Body of pancreas (tissue), 4 donors: ENCODE results near the gene SOWAHA. TPM values are rescaled to one million over a fixed set of nuclear protein-coding genes. Genes with fewer than 3 reads are reported as not detected.
A peak's percentile ranks its signal among the peaks of the same experiment; 100 is the strongest.
"Not testable (repeated sequence)": the region's sequence is repeated elsewhere in the genome, so short reads cannot be mapped to it uniquely, and the experiment has no call there.

ENCODE experiments used
- ATAC-seq: fragments of 150-250 bp; one replicate; pipeline ENCODE4 v1.9.1; 2016
- DNase-seq, 4 donors: peaks; one replicate each; pipeline ENCODE4 v3.0.0-alpha.2; 2019
- H3K27ac ChIP-seq, 4 donors: fragments of 200-600 bp; sonication (generic); 1 replicate in 3 of 4; 2 replicates in 1 of 4; pipeline versions ENCODE4 v1.5.1 to v1.6.1; 2016 to 2019; ENCODE audit warnings: mild to moderate bottlenecking in 1 of 4, mixed read lengths in 1 of 4, moderate library complexity in 1 of 4
- H3K27me3 ChIP-seq, 2 donors: fragments of 200-600 bp; sonication (generic); one replicate each; pipeline ENCODE4 v1.6.0; 2016; ENCODE audit warnings: mild to moderate bottlenecking in 1 of 2
- H3K36me3 ChIP-seq, 2 donors: fragments of 200-600 bp; sonication (generic); replicated peaks in 1 of 2; 2 replicates each; pipeline ENCODE4 v1.5.1; 2016; ENCODE audit warnings: low read depth in 2 of 2; ENCODE audit not compliant: insufficient read depth in 1 of 2
- H3K4me1 ChIP-seq: fragments of 200-600 bp; sonication (generic); one replicate; pipeline ENCODE4 v1.6.0; 2016
- H3K4me3 ChIP-seq, 2 donors: fragments of 200-600 bp; sonication (generic); 1 replicate in 1 of 2; 2 replicates in 1 of 2; pipeline ENCODE4 v1.5.1; 2016 to 2019
- H3K9me3 ChIP-seq, 3 donors: fragments of 200-600 bp; sonication (generic); 1 replicate in 2 of 3; 2 replicates in 1 of 3; pipeline ENCODE4 v1.5.1; 2016
- POLR2A ChIP-seq, 3 donors: fragments of 450-650 bp; IDR thresholded peaks; one replicate each; pipeline ENCODE4 v1.6.1; 2016; ENCODE audit warnings: antibody characterized with exemption in 3 of 3, mild to moderate bottlenecking in 2 of 3
- WGBS, 2 donors: methylation state at CpG; one replicate each; pipeline ENCODE4 v1.1.5; 2017; 5-methylcytosine and 5-hydroxymethylcytosine counted together
- intact Hi-C: fragments of 100-400 bp; cut with DNase I; formaldehyde crosslinking; loops from one replicate; pipeline ENCODE4 v1.15.1; 2023
- total RNA-seq, 2 donors: library from RNA; depleted of rRNA; stranded (reverse); fragments of >200 nt; gene quantifications; one replicate each; pipeline ENCODE4 v1.1.0, GENCODE V29; 2016
- TF ChIP-seq, protein P1 (sequence below), 7 experiments: fragments of 450-650 bp in 4 of 7; fragments of 200-600 bp in 3 of 7; sonication (generic) in 3 of 7; IDR thresholded peaks; one replicate each; pipeline ENCODE4 v1.5.1; 2016 to 2019; ENCODE audit warnings: antibody characterized with exemption in 7 of 7

Gene SOWAHA
- total RNA-seq, 2 donors from 2014 or later, result 7.3 to 9.6 TPM

DNA sequence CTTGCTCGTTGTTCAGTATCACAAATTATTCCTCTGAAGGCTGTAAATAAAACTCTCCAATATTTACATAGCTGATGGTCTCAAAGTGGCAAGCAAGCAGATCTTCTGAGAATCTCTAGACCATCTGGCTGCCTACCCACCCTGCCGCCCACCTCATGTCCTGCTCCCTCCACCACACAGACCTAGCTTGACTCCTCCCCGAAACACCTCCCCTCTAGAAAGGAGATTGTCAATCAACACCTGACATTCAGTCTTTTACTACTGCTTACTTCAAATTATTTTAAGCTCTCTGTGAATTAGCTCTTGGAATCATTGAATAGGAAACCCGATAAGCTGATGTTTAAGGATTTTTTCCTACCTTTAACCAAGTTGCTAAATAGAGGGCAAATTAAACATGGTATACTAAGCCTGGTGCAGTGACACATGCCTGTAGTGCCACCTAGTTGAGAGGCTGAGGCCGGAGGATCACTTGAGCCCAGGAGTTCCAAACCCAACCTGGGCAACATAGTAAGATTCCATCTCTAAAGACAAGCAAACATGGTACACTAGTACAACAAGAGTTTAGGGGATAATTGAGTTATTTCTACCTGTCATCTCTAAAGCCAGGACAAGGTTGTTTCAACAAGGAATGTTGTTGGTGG lies 10.9 kb upstream of the SOWAHA start:
- H3K9me3 ChIP-seq, result no peaks in the 10 kb centered on the region
- 80 to 84% methylated on average over 5 of the region's 5 CpGs for WGBS, 2 donors
- DNase-seq (no peak), ATAC-seq (no peak)
- no peaks in the 10 kb centered on the region for H3K36me3 ChIP-seq
- intact Hi-C loops, result no loop called here
- no peak overlapping the region for H3K27ac ChIP-seq
- no peak for TF ChIP-seq POLR2A (IDR thresholded peaks at IDR 0.05)
- TF ChIP-seq, protein P1, sequence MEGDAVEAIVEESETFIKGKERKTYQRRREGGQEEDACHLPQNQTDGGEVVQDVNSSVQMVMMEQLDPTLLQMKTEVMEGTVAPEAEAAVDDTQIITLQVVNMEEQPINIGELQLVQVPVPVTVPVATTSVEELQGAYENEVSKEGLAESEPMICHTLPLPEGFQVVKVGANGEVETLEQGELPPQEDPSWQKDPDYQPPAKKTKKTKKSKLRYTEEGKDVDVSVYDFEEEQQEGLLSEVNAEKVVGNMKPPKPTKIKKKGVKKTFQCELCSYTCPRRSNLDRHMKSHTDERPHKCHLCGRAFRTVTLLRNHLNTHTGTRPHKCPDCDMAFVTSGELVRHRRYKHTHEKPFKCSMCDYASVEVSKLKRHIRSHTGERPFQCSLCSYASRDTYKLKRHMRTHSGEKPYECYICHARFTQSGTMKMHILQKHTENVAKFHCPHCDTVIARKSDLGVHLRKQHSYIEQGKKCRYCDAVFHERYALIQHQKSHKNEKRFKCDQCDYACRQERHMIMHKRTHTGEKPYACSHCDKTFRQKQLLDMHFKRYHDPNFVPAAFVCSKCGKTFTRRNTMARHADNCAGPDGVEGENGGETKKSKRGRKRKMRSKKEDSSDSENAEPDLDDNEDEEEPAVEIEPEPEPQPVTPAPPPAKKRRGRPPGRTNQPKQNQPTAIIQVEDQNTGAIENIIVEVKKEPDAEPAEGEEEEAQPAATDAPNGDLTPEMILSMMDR (IDR thresholded peaks at IDR 0.05), result no peak
- peaks cover 6% of the 10 kb centered on the region for H3K4me1 ChIP-seq
- no peaks in the 10 kb centered on the region for H3K27me3 ChIP-seq
- H3K4me3 ChIP-seq, result no peak overlapping the region

DNA sequence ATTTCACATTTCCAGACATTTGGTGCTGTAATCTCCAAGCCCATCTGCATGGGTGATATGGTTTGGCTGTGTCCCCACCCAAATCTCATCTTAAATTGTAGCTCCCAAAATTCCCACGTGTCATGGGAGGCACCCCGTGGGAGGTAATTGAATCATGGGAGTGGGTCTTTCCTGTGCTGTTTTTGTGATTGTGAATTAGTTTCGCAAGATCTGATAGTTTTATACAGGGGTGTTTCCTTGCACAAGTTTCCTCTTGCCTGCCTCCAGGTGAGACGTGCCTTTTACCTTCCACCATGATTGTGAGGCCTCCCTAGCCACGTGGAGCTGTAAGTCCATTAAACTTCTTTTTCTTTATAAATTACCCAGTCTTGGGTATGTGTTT lies 10.4 kb upstream of the SOWAHA start:
- H3K27ac ChIP-seq, H3K4me3 ChIP-seq, H3K27me3 ChIP-seq, H3K9me3 ChIP-seq, ATAC-seq, intact Hi-C loops, DNase-seq, H3K36me3 ChIP-seq: not testable (repeated sequence)
- H3K4me1 ChIP-seq, result peaks cover 11% of the 10 kb centered on the region
- WGBS, 2 donors, result 74 to 83% methylated on average over 5 of the region's 5 CpGs

DNA sequence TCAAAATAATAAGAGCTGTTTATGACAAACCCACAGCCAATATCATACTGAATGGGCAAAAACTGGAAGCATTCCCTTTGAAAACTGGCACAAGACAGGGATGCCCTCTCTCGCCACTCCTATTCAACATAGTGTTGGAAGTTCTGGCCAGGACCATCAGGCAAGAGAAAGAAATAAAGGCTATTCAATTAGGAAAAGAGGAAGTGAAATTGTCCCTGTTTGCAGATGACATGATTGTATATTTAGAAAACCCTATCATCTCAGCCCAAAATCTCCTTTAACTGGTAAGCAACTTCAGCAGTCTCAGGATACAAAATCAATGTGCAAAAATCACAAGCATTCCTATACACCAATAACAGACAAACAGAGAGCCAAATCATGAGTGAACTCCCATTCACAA lies 8.9 kb upstream of the SOWAHA start:
- ATAC-seq, H3K36me3 ChIP-seq, H3K27ac ChIP-seq, DNase-seq, H3K27me3 ChIP-seq, H3K9me3 ChIP-seq, H3K4me3 ChIP-seq, intact Hi-C loops: not testable (repeated sequence)
- peaks cover 24% of the 10 kb centered on the region for H3K4me1 ChIP-seq
- 87 to 90% methylated on average over 1 of the region's 1 CpG for WGBS, 2 donors

DNA sequence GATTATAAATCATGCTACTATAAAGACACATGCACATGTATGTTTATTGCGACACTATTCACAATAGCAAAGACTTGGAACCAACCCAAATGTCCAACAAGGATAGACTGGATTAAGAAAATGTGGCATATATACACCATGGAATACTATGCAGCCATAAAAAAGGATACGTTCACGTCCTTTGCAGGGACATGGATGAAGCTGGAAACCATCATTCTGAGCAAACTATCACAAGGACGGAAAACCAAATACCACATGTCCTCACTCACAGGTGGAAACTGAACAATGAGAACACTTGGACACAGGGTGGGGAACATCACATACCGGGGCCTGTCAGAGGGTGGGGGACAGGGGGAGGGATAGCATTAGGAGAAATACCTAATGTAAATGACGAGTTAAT lies 7.2 kb upstream of the SOWAHA start:
- not testable (repeated sequence) for DNase-seq, ATAC-seq

DNA sequence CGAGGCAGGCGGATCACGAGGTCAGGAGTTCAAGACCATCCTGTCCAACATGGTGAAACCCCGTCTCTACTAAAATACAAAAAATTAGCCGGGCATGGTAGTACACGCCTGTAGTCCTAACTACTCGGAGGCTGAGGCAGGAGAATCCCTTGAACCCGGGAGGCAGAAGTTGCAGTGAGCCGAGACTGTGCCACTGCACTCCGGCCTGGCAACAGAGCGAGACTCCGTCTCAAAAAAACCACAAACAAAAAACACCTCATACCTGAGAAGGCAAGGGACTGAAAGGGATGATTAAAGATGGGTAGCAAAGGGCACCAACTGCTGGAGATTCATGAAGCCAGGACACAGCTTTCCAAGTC lies 6.3 kb upstream of the SOWAHA start:
- H3K27me3 ChIP-seq, ATAC-seq, H3K36me3 ChIP-seq, H3K9me3 ChIP-seq, intact Hi-C loops, DNase-seq, H3K4me3 ChIP-seq: not testable (repeated sequence)
- Histone ChIP-seq H3K27ac (peak overlapping the region in 3 of 4 donors; percentile 32 to 75 (median 44)), H3K4me1 (peaks cover 29% of the 10 kb centered on the region)
- 88 to 92% methylated on average over 12 of the region's 12 CpGs for WGBS, 2 donors

More for the DNA sequence above, 7.2 kb upstream of the SOWAHA start:
- H3K27me3 ChIP-seq, H3K36me3 ChIP-seq, H3K9me3 ChIP-seq, H3K27ac ChIP-seq, intact Hi-C loops, H3K4me3 ChIP-seq: not testable (repeated sequence)
- WGBS, 2 donors, result 86 to 88% methylated on average over 6 of the region's 6 CpGs
- peaks cover 29% of the 10 kb centered on the region for H3K4me1 ChIP-seq

DNA sequence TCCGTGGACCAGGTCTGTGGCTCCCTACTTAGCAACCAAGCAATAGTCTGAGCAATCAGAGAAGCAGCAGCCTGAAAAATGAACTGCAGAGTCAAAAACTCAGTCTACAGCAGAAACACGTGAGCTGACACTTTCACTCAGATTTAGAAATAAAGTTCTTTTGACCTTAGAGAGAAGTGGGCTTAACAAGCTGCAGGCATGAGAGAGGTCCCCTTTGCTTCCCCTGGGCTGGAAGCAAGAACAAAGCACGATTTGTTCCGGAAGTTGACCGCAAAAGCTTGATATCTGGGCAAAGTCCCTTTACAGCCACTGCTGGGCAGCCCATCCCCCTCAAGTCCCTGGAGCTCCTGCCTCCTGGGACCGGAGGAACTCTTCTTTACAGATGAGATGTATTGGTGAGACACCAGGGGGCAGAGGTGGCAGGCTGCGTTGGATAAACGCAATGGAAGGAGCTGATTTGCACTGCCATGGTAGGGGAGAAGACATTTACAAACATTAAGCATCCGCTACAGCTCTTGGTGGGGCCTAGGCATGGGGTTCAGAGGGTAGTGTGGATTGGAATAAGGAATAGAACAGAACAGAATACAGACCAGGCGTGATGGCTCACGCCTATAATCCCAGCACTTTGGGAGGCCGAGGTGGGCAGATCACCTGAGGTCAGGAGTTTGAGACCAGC lies 5.8 kb upstream of the SOWAHA start:
- H3K4me1 ChIP-seq, result peaks cover 33% of the 10 kb centered on the region
- WGBS, 2 donors, result 34 to 38% methylated on average over 12 of the region's 12 CpGs
- DNase-seq (peak; percentile 60 to 84 (median 78)), ATAC-seq (peak; percentile 85)
- intact Hi-C loops, result no loop called here
- H3K4me3 ChIP-seq, result no peak overlapping the region
- H3K27ac ChIP-seq, result peak overlapping the region; percentile 27 to 75 (median 38)
- TF ChIP-seq, protein P1 (IDR thresholded peaks at IDR 0.05), result peak in 4 of 7 experiments; percentile 26 to 43 (median 40)
- no peak for TF ChIP-seq POLR2A (IDR thresholded peaks at IDR 0.05)
- H3K9me3 ChIP-seq, result no peaks in the 10 kb centered on the region
- H3K36me3 ChIP-seq, result no peaks in the 10 kb centered on the region
- H3K27me3 ChIP-seq, result no peaks in the 10 kb centered on the region
